Keratinocyte (primary cell): Measurements from ENCODE around the gene C1QL3. TPM values are rescaled to one million over a fixed set of nuclear protein-coding genes. Genes with fewer than 3 reads are reported as not detected.

ENCODE experiments used
- DNase-seq: peaks from one replicate; pipeline ENCODE4 v3.0.0-alpha.2; 2011; ENCODE audit warnings: low read depth, missing footprints, low spot score
- FAIRE-seq: peaks from 2 replicates; lab custom pipeline; 2011; peaks lifted over from hg19 to GRCh38; lab: Jason Lieb, UNC
- H2AFZ ChIP-seq: 2 replicates; pipeline ENCODE4 v1.6.0; 2012; ENCODE audit warnings: low read length, control low read depth, inconsistent platforms; ENCODE audit not compliant: control insufficient read depth
- H3K27ac ChIP-seq: 2 replicates; pipeline ENCODE4 v1.5.1; 2011; ENCODE audit warnings: low read length; ENCODE audit not compliant: control insufficient read depth, insufficient read depth
- H3K27me3 ChIP-seq: 3 replicates; pipeline ENCODE4 v1.6.0; 2011; ENCODE audit warnings: low read length; ENCODE audit not compliant: control insufficient read depth, insufficient read depth; ENCODE audit errors: extremely low read depth
- H3K36me3 ChIP-seq, 2 experiments: 2 replicates in 1 of 2; 3 replicates in 1 of 2; pipeline ENCODE4 v1.5.1; 2011; ENCODE audit warnings: low read length in 2 of 2, mild to moderate bottlenecking in 1 of 2; ENCODE audit not compliant: control insufficient read depth in 2 of 2, insufficient read depth in 2 of 2; ENCODE audit errors: extremely low read depth in 1 of 2
- H3K4me1 ChIP-seq: 3 replicates; pipeline ENCODE4 v1.5.1; 2011; ENCODE audit warnings: low read length; ENCODE audit not compliant: control insufficient read depth, insufficient read depth; ENCODE audit errors: extremely low read depth
- H3K4me2 ChIP-seq: 3 replicates; pipeline ENCODE4 v1.6.0; 2011; ENCODE audit warnings: low read depth, low read length; ENCODE audit not compliant: control insufficient read depth, insufficient read depth; ENCODE audit errors: extremely low read depth
- H3K4me3 ChIP-seq, 3 experiments: fragments of 200-600 bp in 1 of 3; sonication (generic) in 1 of 3; 2 replicates in 2 of 3; 3 replicates in 1 of 3; pipeline ENCODE4 v1.5.1; 2011 to 2016; ENCODE audit warnings: low read length in 3 of 3, mild to moderate bottlenecking in 3 of 3, control low read depth in 2 of 3, inconsistent platforms in 1 of 3, low read depth in 1 of 3, mixed read lengths in 1 of 3, mixed run types in 1 of 3, moderate library complexity in 1 of 3; ENCODE audit not compliant: control insufficient read depth in 2 of 3, insufficient read depth in 2 of 3; ENCODE audit errors: extremely low read depth in 1 of 3
- H3K79me2 ChIP-seq: 2 replicates; pipeline ENCODE4 v1.6.0; 2012; ENCODE audit warnings: low read length; ENCODE audit not compliant: control insufficient read depth, insufficient read depth
- H3K9ac ChIP-seq: 3 replicates; pipeline ENCODE4 v1.6.0; 2011; ENCODE audit warnings: low read length; ENCODE audit not compliant: control insufficient read depth, insufficient read depth; ENCODE audit errors: extremely low read depth
- H3K9me1 ChIP-seq: 3 replicates; pipeline ENCODE4 v1.6.0; 2011; ENCODE audit warnings: low read length; ENCODE audit not compliant: control insufficient read depth, insufficient read depth; ENCODE audit errors: extremely low read depth
- H3K9me3 ChIP-seq: 2 replicates; pipeline ENCODE4 v1.5.1; 2012; ENCODE audit warnings: low read depth, low read length; ENCODE audit not compliant: control insufficient read depth
- H4K20me1 ChIP-seq: 3 replicates; pipeline ENCODE4 v1.6.0; 2011; ENCODE audit warnings: low read length; ENCODE audit not compliant: control insufficient read depth, insufficient read depth; ENCODE audit errors: extremely low read depth
- EZH2 ChIP-seq: IDR thresholded peaks from one replicate; pipeline ENCODE4 v1.6.1; 2012; ENCODE audit warnings: inconsistent platforms, mild to moderate bottlenecking, low read length, moderate library complexity
- dilution Hi-C: fragments of 300-500 bp; cut with MboI; formaldehyde crosslinking; loops from one replicate; pipeline ENCODE4 v1.7.0; 2020; ENCODE audit warnings: low sequenced_read_pairs; ENCODE audit not compliant: extremely low pct_ligation_motif_present
- polyA plus RNA-seq, 5 experiments: library from polyadenylated mRNA; depleted of rRNA in 3 of 5; stranded (reverse) in 3 of 5; stranded (forward) in 1 of 5; unstranded in 1 of 5; fragments of >200 nt; gene quantifications; 1 replicate in 1 of 5; 2 replicates in 3 of 5; 3 replicates in 1 of 5; pipeline versions ENCODE4 v1.2.1 to v1.2.3, GENCODE V29; 2011 to 2012; ENCODE audit warnings: missing spikeins in 2 of 5, low read depth in 1 of 5, low replicate concordance in 1 of 5
- TF ChIP-seq, protein P1 (sequence below), 3 experiments: IDR thresholded peaks in 1 of 3; conservative IDR thresholded peaks in 1 of 3; optimal IDR thresholded peaks in 1 of 3; 2 replicates in 2 of 3; 3 replicates in 1 of 3; pipeline versions ENCODE3 to v1.5.1; 2011; ENCODE audit warnings: low read length in 3 of 3, mild to moderate bottlenecking in 3 of 3, moderate library complexity in 2 of 3, control low read depth in 1 of 3, inconsistent platforms in 1 of 3; ENCODE audit not compliant: insufficient read depth in 2 of 3; ENCODE audit errors: extremely low read depth in 1 of 3

Gene C1QL3
- polyA plus RNA-seq, 1 donor (not counting 4 experiments of a cell fraction or from before 2014, with no cell fraction given) = not detected

DNA sequence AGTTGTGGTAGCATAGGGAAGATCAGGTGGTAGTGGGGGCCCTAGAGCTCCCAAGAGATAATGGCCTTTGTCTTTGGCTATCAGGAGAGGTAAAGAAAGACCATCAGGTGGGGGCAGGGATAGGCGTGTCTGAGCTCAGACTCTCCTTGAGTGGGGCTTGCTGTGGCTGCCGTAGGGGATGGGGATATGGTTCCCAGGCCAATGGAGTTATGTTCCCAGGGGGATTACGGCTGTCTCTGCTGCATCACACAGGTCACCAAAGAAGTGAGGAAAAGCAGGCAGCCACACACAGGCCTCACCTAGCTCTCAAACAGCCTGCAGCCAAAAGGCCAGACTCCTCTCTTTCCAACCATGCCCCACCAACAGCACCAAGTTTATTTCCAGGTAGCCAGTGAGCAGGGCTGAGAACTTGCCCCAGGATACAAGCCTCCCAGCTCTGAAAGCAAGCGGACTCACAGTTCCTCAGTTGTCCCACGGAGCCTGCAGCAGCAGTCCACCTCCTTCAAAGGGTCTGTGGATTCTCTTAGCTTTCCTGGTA, 37.6 kb upstream of the C1QL3 start:
- no peaks in the 10 kb centered on the region for H3K36me3 ChIP-seq
- no peaks in the 10 kb centered on the region for H3K9me3 ChIP-seq
- H3K9me1 ChIP-seq = no peaks in the 10 kb centered on the region
- dilution Hi-C loops = no loop called here
- no peaks in the 10 kb centered on the region for H4K20me1 ChIP-seq
- FAIRE-seq = no peak
- no peaks in the 10 kb centered on the region for H3K79me2 ChIP-seq
- no peak overlapping the region for H2AFZ ChIP-seq
- H3K4me3 ChIP-seq = no peak overlapping the region
- H3K9ac ChIP-seq = no peak overlapping the region
- H3K27ac ChIP-seq = no peak overlapping the region
- no peaks in the 10 kb centered on the region for H3K27me3 ChIP-seq
- DNase-seq = no peak
- no peaks in the 10 kb centered on the region for H3K4me1 ChIP-seq
- no peak for TF ChIP-seq EZH2
- TF ChIP-seq, protein P1, sequence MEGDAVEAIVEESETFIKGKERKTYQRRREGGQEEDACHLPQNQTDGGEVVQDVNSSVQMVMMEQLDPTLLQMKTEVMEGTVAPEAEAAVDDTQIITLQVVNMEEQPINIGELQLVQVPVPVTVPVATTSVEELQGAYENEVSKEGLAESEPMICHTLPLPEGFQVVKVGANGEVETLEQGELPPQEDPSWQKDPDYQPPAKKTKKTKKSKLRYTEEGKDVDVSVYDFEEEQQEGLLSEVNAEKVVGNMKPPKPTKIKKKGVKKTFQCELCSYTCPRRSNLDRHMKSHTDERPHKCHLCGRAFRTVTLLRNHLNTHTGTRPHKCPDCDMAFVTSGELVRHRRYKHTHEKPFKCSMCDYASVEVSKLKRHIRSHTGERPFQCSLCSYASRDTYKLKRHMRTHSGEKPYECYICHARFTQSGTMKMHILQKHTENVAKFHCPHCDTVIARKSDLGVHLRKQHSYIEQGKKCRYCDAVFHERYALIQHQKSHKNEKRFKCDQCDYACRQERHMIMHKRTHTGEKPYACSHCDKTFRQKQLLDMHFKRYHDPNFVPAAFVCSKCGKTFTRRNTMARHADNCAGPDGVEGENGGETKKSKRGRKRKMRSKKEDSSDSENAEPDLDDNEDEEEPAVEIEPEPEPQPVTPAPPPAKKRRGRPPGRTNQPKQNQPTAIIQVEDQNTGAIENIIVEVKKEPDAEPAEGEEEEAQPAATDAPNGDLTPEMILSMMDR (optimal IDR thresholded peaks at IDR 0.05 in 1 of 3, IDR thresholded peaks at IDR 0.05 in 1 of 3, conservative IDR thresholded peaks at IDR 0.05 in 1 of 3; ENCODE audit: extremely low read depth in 1 of 3, insufficient read depth in 2 of 3, low read length in 3 of 3) = no peak
- no peak overlapping the region for H3K4me2 ChIP-seq

DNA sequence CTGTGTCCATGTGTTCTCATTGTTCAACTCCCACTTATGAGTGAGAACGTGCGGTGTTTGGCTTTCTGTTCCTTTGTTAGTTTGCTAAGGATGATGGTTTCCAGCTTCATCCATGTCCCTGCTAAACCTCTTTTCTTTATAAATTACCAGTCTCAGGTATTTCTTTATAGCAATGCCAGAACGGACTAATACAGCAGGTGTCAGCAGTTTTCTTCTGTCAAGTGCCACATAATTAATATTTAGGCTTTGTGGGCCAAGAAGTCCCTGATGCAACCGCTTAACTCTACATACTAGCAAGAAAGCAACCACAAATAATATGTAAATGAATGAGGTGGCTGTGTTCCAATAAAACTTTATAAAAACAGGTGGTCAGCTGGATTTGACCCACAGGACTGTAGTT, 26.3 kb upstream of the C1QL3 start:
- Histone ChIP-seq H3K27me3 (no peaks in the 10 kb centered on the region), H3K4me1 (no peaks in the 10 kb centered on the region), H4K20me1 (no peaks in the 10 kb centered on the region), H3K9me1 (no peaks in the 10 kb centered on the region), H2AFZ (no peak overlapping the region), H3K79me2 (no peaks in the 10 kb centered on the region), H3K36me3 (no peaks in the 10 kb centered on the region), H3K27ac (no peak overlapping the region), H3K9ac (no peak overlapping the region), H3K4me3 (no peak overlapping the region), H3K9me3 (no peaks in the 10 kb centered on the region), H3K4me2 (no peak overlapping the region)
- FAIRE-seq (no peak), DNase-seq (no peak)
- dilution Hi-C loops = no loop called here
- TF ChIP-seq, protein P1 (optimal IDR thresholded peaks at IDR 0.05 in 1 of 3, IDR thresholded peaks at IDR 0.05 in 1 of 3, conservative IDR thresholded peaks at IDR 0.05 in 1 of 3; ENCODE audit: extremely low read depth in 1 of 3, insufficient read depth in 2 of 3, low read length in 3 of 3) = no peak
- TF ChIP-seq EZH2 = no peak
